Neuron (in vitro differentiated cells): ENCODE results near the gene ATP5F1B.
A peak's percentile ranks its signal among the peaks of the same experiment; 100 is the strongest.

ENCODE experiments used
- H2AFZ ChIP-seq: one replicate; pipeline ENCODE4 v1.6.1; 2013; ENCODE audit warnings: low read depth, mild to moderate bottlenecking, inconsistent platforms, low read length, moderate library complexity
- H3K27me3 ChIP-seq: one replicate; pipeline ENCODE4 v1.6.1; 2013; ENCODE audit warnings: low read length; ENCODE audit not compliant: insufficient read depth
- H3K36me3 ChIP-seq: one replicate; pipeline ENCODE4 v1.6.1; 2013; ENCODE audit warnings: low read length; ENCODE audit not compliant: insufficient read depth
- H3K4me1 ChIP-seq: one replicate; pipeline ENCODE4 v1.6.1; 2013; ENCODE audit warnings: low read length; ENCODE audit not compliant: insufficient read depth
- H3K4me3 ChIP-seq: 2 replicates; pipeline ENCODE4 v1.5.1; 2013; ENCODE audit warnings: mild to moderate bottlenecking, low read length, moderate library complexity
- H3K9me3 ChIP-seq: one replicate; pipeline ENCODE4 v1.6.1; 2013; ENCODE audit warnings: low read length

ATP5F1B gene

DNA sequence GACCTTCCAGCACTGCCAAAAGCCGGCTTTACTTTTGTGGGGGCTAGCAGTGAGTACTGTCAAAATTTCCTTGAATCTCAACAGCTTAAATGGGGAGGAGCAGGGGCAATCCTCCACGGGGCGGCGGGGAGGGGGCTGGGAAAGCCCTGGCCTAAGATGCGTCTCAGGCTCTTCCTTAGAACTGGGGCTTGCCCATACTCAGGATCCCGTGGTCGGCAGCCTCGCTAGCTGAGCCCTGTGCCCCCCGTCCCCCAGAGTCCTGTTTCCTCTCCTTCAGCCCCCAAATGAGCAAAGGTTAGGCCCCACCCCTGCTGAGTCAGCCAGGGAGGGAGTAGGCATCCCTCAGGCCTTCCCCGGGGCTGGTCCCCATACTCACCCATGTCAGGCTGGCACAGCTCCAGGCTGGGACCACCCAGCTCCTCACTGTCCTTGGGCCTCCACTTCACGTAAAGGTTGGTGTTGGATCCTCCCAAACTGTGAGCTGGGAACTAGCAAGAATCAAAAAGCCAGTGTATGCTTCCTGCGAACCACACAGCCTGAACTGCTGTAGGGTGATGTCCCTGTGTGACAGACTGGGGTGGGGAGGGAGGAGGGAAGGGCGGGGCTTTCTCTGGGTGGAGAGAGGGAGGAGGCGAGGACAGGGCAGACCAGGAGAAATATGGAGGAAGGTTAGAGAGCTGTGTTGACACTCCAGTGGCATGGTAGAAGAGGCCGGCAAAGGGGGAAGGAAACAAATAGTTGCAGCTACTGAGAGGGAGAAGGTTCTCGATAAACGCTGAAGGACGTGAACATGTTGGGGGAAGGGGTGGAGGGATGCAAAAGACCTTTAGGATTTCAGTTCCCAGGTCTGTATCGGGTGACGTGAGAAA is 9.7 kb downstream of the ATP5F1B start:
- Histone ChIP-seq H3K9me3 (no peaks in the 10 kb centered on the region), H3K4me3 (peak overlapping the region; percentile 83), H3K4me1 (peaks cover 52% of the 10 kb centered on the region), H3K27me3 (no peaks in the 10 kb centered on the region), H3K36me3 (peaks cover 29% of the 10 kb centered on the region), H2AFZ (no peak overlapping the region)

GRCh38 chr12:56634837-56635791 is 10.7 kb downstream of the ATP5F1B start:
- Histone ChIP-seq H3K27me3 (no peaks in the 10 kb centered on the region), H3K9me3 (no peaks in the 10 kb centered on the region)

DNA sequence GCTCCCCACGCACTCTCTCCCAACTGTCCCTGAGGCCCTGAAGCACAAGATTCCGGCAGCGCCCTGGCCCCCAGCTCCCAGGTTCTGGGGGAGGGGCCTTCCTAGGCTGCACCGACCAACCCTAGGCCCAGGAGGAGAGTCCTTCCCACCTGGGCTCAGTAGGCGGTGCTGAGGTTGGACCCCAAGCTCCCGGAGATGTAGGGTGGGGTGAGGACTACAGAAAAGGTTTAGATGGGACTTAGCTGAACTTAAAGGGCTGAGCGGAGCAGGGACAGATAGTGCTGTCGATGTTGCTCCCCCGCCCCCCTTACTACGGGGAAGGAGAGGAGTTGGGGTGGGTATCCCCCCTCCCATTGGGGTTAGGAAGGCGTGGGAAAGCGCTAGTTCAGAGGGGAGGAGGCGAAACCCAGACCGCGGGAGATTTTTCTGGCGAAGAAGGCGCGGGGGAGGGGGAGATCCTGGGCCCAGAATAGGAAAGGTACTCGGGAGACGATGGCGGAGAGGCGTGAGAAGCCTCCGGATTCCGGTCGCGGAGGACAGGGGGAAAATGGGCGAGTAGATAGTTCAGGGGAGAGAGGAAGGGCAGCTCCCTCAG is 11.4 kb downstream of the ATP5F1B start:
- H3K9me3 ChIP-seq = no peaks in the 10 kb centered on the region
- peak overlapping the region; percentile 73 for H2AFZ ChIP-seq
- H3K4me1 ChIP-seq = peaks cover 57% of the 10 kb centered on the region
- H3K4me3 ChIP-seq = peak overlapping the region; percentile 83
- peaks cover 17% of the 10 kb centered on the region for H3K36me3 ChIP-seq
- H3K27me3 ChIP-seq = no peaks in the 10 kb centered on the region

More at GRCh38 chr12:56634837-56635791, 10.7 kb downstream of the ATP5F1B start:
- Histone ChIP-seq H3K36me3 (peaks cover 24% of the 10 kb centered on the region), H2AFZ (peak overlapping the region; percentile 73), H3K4me3 (peak overlapping the region; percentile 83), H3K4me1 (peaks cover 57% of the 10 kb centered on the region)

- Histone ChIP-seq H3K27me3 (no peaks in the 10 kb centered on the region), H2AFZ (peak overlapping the region; percentile 73), H3K36me3 (peaks cover 10% of the 10 kb centered on the region), H3K9me3 (no peaks in the 10 kb centered on the region), H3K4me1 (peaks cover 58% of the 10 kb centered on the region), H3K4me3 (peak overlapping the region; percentile 83)
Observed at GRCh38 chr12:56633468-56634241, 12.1 kb downstream of the ATP5F1B start.

- Histone ChIP-seq H3K4me3 (peak overlapping the region; percentile 2), H3K9me3 (no peaks in the 10 kb centered on the region), H3K27me3 (no peaks in the 10 kb centered on the region), H3K4me1 (peaks cover 64% of the 10 kb centered on the region), H2AFZ (no peak overlapping the region), H3K36me3 (peaks cover 3% of the 10 kb centered on the region)
Observed at GRCh38 chr12:56632701-56633467, 12.9 kb downstream of the ATP5F1B start.

DNA sequence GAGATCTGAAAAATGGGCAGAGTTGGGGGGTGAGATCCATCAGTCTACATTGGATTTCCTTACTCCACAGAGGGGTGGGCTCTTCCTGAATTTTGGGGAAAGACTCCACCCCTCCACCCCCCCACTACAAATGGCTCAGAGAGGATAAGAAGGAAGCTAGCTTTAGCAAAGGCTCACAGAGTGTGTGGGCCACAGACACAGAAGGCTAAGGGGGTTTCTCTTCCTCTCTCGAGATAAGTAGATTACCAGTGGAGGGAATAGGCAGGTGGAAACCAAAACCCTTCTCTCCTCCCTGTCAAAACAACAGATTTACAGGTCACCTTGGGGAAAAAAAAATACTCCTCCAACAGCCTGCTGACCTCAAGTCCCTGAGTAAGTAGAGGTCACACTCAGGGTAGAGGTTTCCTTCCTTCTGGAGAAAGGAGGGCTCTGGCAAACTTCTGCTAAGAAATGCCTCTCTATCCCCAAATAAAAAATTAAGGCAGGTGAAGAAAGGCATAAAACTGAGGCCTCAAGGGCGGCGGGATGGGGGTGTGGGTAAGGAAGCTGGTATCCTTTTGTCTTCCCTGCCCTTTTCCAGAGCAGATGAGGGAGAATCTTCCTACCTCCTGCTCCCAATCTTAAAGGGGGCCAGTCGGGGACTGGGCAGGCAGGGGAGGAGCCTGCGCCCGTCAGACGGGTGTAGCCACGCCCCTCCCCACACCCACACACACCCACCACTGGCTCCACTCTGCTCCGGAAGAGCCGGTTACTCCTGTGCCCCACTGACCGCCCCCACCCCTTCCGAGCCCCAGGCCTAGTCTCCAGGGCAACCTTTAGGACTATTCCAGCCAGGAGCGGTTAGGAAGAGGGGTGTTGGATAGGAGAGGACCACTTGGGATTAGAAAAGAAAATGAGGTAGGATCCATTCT is 13.7 kb downstream of the ATP5F1B start:
- H3K27me3 ChIP-seq = no peaks in the 10 kb centered on the region
- H3K4me3 ChIP-seq = peak overlapping the region; percentile 2
- H3K4me1 ChIP-seq = peaks cover 56% of the 10 kb centered on the region
- H3K36me3 ChIP-seq = peaks cover under 1% of the 10 kb centered on the region
- H2AFZ ChIP-seq = no peak overlapping the region
- no peaks in the 10 kb centered on the region for H3K9me3 ChIP-seq

DNA sequence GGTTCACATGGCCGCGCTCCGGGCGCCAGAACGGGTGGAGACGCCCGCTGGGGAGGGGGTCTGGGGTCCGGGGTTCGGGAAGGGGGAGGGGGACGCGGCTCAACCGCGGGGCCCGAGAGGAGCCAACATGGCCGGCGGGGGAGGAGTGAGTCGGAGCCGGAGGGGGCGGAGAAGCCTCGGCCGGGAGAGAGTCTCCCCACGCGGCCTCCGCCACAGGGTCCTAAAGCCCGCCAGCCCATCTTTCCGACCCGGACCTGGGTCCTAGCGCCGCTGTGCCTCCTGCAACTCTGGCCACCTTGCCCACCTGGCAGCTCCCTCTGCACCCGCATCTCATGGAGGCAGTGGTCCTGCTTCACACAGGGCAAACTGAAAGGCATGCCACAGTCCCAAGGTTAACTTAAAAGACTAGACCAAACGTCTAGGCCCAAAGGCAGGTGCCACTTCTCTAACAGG is 15.6 kb downstream of the ATP5F1B start, which contains the start of gene BAZ2A:
TSS of gene BAZ2A (minus strand) at position 147 of the 453 bp plus-strand sequence. CDS start 12,796 bp downstream, outside the sequence.
- peak within 1 kb of the TSS; percentile 88 for H3K4me3 ChIP-seq
- H3K9me3 ChIP-seq = no peaks in the 10 kb centered on the region
- no peaks in the 10 kb centered on the region for H3K27me3 ChIP-seq
- H2AFZ ChIP-seq = peak within 1 kb of the TSS; percentile 77
- H3K4me1 ChIP-seq = peaks cover 43% of the 10 kb centered on the region
- H3K36me3 ChIP-seq = peaks cover 6% of the 10 kb centered on the region

DNA sequence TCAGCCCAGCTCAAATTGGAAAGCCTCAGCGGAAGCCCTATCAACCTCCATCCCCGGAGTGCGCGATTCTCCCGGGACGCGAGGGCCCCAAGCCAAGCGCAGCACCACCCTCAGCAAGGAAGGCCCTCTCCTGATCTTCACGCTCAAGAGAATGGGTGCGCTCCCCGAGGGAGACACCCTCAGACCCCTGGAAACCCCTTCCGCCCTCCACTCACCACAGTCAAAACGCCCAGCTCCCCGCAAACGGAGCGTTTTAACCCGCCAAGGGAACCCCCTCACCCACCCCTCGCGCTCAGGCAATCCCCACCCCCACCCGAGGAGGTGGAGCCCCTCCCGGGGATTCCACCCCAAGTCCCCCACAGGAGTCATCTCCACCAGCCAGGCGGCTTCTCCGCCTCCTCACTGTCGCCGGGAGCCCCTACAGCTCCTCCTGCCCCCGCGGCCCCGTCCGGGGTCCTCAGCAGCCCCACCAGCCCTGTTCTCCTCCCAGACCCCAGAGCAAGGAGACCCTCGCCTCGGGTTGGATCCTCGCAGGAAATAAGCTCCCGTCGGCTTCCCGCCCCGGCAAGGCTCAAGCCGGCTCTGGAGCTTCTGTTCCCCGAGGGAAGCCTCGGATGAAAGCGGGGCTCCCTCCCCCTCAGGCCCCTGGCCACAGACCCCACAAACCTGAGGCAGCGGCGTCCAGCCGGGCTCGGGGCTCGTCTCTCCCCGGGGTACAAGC is 16.2 kb downstream of the ATP5F1B start:
- Histone ChIP-seq H3K9me3 (no peaks in the 10 kb centered on the region), H3K36me3 (peaks cover 6% of the 10 kb centered on the region), H3K27me3 (no peaks in the 10 kb centered on the region), H2AFZ (peak overlapping the region; percentile 77), H3K4me1 (peaks cover 42% of the 10 kb centered on the region), H3K4me3 (peak overlapping the region; percentile 88)

DNA sequence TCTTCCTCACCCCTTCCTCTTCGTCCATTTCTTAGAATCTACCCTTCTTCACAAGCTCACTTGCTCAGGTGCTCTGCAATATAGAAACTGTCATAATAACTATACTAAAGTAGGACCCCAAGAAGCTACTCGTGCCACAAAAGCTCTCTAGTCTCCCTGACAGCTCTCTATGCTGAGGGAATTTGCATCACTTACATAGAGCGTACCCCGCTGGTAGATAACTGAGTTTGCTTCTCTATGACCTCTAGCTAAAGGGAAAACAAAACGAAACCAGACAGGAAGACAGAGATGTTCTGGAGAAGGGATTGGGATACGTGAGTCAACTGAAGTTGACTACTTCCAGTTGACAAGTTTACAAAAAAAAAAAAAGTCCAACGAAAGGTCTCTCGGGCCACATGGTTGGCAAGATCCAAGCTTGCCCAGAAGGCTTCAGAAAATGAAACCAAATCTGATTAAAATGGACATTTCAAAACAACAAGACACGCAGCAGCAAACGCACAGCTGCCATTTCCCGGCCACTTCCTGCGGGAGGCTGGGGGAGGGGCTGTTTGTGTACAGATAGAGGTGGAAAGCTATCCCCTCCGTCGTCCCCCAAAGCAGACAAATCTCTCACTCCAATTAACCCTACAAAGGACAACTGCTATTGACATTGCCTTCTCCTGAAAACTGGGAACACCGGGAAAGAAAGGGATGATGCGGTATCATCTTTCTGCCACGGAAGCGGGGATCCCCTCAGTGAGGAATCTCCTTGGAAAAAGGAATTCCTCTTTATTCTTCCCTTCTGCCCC is 16.9 kb downstream of the ATP5F1B start:
- Histone ChIP-seq H3K9me3 (no peaks in the 10 kb centered on the region), H3K4me1 (peaks cover 37% of the 10 kb centered on the region), H3K27me3 (no peaks in the 10 kb centered on the region), H3K4me3 (peak overlapping the region; percentile 88), H3K36me3 (peaks cover 6% of the 10 kb centered on the region), H2AFZ (peak overlapping the region; percentile 77)

GRCh38 chr12:56626701-56627100 is 19.1 kb downstream of the ATP5F1B start:
- Histone ChIP-seq H3K4me3 (no peak overlapping the region), H3K4me1 (peaks cover 15% of the 10 kb centered on the region), H2AFZ (no peak overlapping the region), H3K36me3 (peaks cover 15% of the 10 kb centered on the region), H3K9me3 (no peaks in the 10 kb centered on the region), H3K27me3 (no peaks in the 10 kb centered on the region)
